HepG2 (cell line): ENCODE measurements around the gene ZNF491. TPM values are rescaled to one million over a fixed set of nuclear protein-coding genes. Genes with fewer than 3 reads are reported as not detected.
A peak's percentile ranks its signal among the peaks of the same experiment; 100 is the strongest.

Experiments
- ARHGAP35 ChIP-seq: sonication (generic); formaldehyde crosslinking; IDR thresholded peaks from 2 replicates; pipeline ENCODE4 v1.9.0; 2022; ENCODE audit warnings: mild to moderate bottlenecking, inconsistent platforms, moderate library complexity, missing genetic modification reagents, borderline replicate concordance
- CERS6 ChIP-seq: sonication (generic); formaldehyde crosslinking; IDR thresholded peaks from 2 replicates; pipeline ENCODE4 v1.5.0; 2020; ENCODE audit warnings: missing genetic modification reagents
- FOXC1 ChIP-seq: sonication (generic); formaldehyde crosslinking; IDR thresholded peaks from 2 replicates; pipeline ENCODE4 v1.8.0; 2022; ENCODE audit warnings: mild to moderate bottlenecking, missing genetic modification reagents, borderline replicate concordance
- GTF3A ChIP-seq: sonication (generic); formaldehyde crosslinking; conservative IDR thresholded peaks from 2 replicates; pipeline ENCODE4 v1.4.0; 2020; ENCODE audit warnings: mild to moderate bottlenecking, missing genetic modification reagents
- HHEX ChIP-seq: IDR thresholded peaks from 2 replicates; pipeline ENCODE4 v1.6.1; 2016; ENCODE audit warnings: control low read depth
- HNRNPUL1 ChIP-seq: fragments of 200-400 bp; formaldehyde crosslinking; IDR thresholded peaks from 2 replicates; pipeline ENCODE4 v1.6.1; 2017; ENCODE audit warnings: low read depth, mild to moderate bottlenecking, low read length, moderate library complexity
- MAFK ChIP-seq, 2 experiments: IDR thresholded peaks in 1 of 2; conservative IDR thresholded peaks in 1 of 2; 2 replicates each; pipeline ENCODE4 v1.6.1; 2011; ENCODE audit warnings: improper control_type of control experiment in 2 of 2, low read length in 2 of 2
- MEIS1 ChIP-seq: sonication (generic); formaldehyde crosslinking; IDR thresholded peaks from 2 replicates; pipeline ENCODE4 v1.9.0; 2021; ENCODE audit warnings: mild to moderate bottlenecking, missing genetic modification reagents, moderate library complexity, borderline replicate concordance
- NCOA1 ChIP-seq: sonication (generic); formaldehyde crosslinking; IDR thresholded peaks from 2 replicates; pipeline ENCODE4 v1.9.0; 2021; ENCODE audit warnings: missing genetic modification reagents
- NFE2 ChIP-seq: sonication (generic); formaldehyde crosslinking; IDR thresholded peaks from 2 replicates; pipeline ENCODE4 v1.4.0; 2020; ENCODE audit warnings: missing genetic modification reagents
- PHF8 ChIP-seq: sonication (generic); formaldehyde crosslinking; IDR thresholded peaks from 2 replicates; pipeline ENCODE4 v1.5.0; 2020; ENCODE audit warnings: missing genetic modification reagents
- SOX6 ChIP-seq, 2 experiments: fragments of 450-650 bp in 1 of 2; sonication (generic) in 1 of 2; formaldehyde crosslinking in 1 of 2; IDR thresholded peaks; 2 replicates each; pipeline versions ENCODE4 v1.4.0 to v1.6.1; 2017 to 2020; ENCODE audit warnings: antibody characterized with exemption in 1 of 2, mild to moderate bottlenecking in 1 of 2, missing genetic modification reagents in 1 of 2
- ZNF710 ChIP-seq: sonication (generic); formaldehyde crosslinking; IDR thresholded peaks from 2 replicates; pipeline ENCODE4 v1.5.0; 2020; ENCODE audit warnings: mild to moderate bottlenecking, missing genetic modification reagents, borderline replicate concordance
- ZNF839 ChIP-seq: sonication (generic); formaldehyde crosslinking; IDR thresholded peaks from 2 replicates; pipeline ENCODE4 v1.4.0; 2020; ENCODE audit warnings: missing genetic modification reagents, mild to moderate bottlenecking, borderline replicate concordance
- ZNF883 ChIP-seq: sonication (generic); formaldehyde crosslinking; IDR thresholded peaks from 2 replicates; pipeline ENCODE4 v1.5.1; 2020; ENCODE audit warnings: mild to moderate bottlenecking, missing genetic modification reagents; ENCODE audit errors: not compliant biosample characterization
- polyA plus RNA-seq, 8 experiments: library from polyadenylated mRNA; depleted of rRNA in 3 of 8; stranded (reverse) in 7 of 8; unstranded in 1 of 8; fragments of >200 nt; fragmentation: Illumina TruSeq in 4 of 8; extraction: Trizol in 4 of 8; gene quantifications; 2 replicates each; pipeline versions ENCODE4 v1.2.1 to v1.2.3, GENCODE V29; 2011 to 2016; ENCODE audit warnings: low read depth in 4 of 8, missing spikeins in 1 of 8, mixed read lengths in 1 of 8; ENCODE audit not compliant: insufficient read depth in 1 of 8
- total RNA-seq, 5 experiments: library from RNA; depleted of rRNA; stranded (reverse); fragments of >200 nt; fragmentation: Illumina TruSeq; extraction: Trizol; gene quantifications; 2 replicates each; pipeline ENCODE4 v1.2.3, GENCODE V29; 2016; ENCODE audit warnings: low read depth in 1 of 5
- TF ChIP-seq, protein P1 (sequence below): sonication (generic); formaldehyde crosslinking; IDR thresholded peaks from 2 replicates; pipeline ENCODE4 v1.8.1; 2023; ENCODE audit warnings: mild to moderate bottlenecking, inconsistent platforms, moderate library complexity, missing genetic modification reagents, borderline replicate concordance
- TF ChIP-seq, protein P2 (sequence below): sonication (generic); formaldehyde crosslinking; IDR thresholded peaks from 2 replicates; pipeline ENCODE4 v1.9.0; 2021; ENCODE audit warnings: mild to moderate bottlenecking, missing genetic modification reagents

The ZNF491 gene
- total and polyA plus RNA-seq, 2 of the 13 experiments (the other 11 are each of a cell fraction or from before 2014, with no cell fraction given) = 0.57 to 2.2 TPM

DNA sequence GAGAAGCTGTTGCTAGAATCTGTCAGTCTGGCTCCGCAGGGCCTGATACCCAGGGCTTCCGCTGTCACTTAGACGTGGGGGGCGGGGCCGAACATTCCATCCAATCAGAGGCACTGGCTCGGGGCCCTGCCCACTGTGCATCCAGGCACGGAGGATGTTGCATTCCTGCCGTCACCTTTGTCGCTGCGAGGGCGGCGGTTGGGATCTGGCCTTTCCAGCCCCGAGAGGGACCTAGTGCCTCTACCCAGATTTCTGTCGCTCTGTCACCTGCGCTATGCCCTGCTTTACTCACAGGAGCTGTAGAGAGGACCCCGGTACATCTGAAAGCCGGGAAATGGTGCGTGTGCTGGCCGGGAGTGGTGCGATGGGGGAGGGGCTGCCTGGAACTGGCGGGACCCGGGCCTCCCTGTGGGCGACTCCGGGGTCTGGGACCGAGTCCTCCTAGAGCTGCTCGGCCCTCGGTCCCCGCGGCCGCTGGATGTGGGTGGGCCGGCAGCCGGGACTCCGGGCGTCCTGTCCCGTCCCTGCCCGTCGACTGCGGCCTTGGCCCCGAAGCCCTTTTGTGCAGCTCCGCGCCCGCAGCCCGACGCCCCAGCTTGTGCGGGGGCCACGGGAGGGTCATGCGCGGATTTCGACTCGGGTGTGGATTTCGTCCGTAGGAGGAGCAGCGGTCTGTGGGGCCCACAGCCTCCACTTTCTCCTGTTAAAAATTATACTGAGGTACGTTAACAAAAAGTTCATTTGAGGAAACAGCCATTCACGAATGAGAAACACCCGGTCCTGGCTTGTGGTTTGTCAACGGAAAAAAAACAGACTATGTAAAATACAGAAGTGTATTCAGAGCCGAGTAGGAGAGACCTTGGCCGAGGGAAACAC lies 50.5 kb downstream of the ZNF491 start, which contains the start of gene ZNF439 (continued):
- TF ChIP-seq ARHGAP35 (CRISPR knock-in tag) (no peak), PHF8 (CRISPR knock-in tag) (peak; percentile 87), FOXC1 (CRISPR knock-in tag) (no peak), SOX6 (IDR thresholded peaks at IDR 0.05) (no peak), SOX6 (CRISPR knock-in tag; IDR thresholded peaks at IDR 0.05) (0 out of 2 replicates have a peak, but pooled peaks have one; percentile 25), NCOA1 (CRISPR knock-in tag) (no peak), ZNF710 (no peak), HNRNPUL1 (no peak), GTF3A (CRISPR knock-in tag) (no peak), MAFK (conservative IDR thresholded peaks at IDR 0.05 in 1 of 2, IDR thresholded peaks at IDR 0.05 in 1 of 2; ENCODE audit: low read length in 2 of 2) (no peak), ZNF883 (CRISPR knock-in tag) (peak; percentile 84), MEIS1 (no peak; the same call in none of the 2 replicates), ZNF839 (CRISPR knock-in tag) (no peak), HHEX (CRISPR knock-in tag) (no peak), CERS6 (CRISPR knock-in tag) (no peak), NFE2 (no peak)
- TF ChIP-seq, protein P1, sequence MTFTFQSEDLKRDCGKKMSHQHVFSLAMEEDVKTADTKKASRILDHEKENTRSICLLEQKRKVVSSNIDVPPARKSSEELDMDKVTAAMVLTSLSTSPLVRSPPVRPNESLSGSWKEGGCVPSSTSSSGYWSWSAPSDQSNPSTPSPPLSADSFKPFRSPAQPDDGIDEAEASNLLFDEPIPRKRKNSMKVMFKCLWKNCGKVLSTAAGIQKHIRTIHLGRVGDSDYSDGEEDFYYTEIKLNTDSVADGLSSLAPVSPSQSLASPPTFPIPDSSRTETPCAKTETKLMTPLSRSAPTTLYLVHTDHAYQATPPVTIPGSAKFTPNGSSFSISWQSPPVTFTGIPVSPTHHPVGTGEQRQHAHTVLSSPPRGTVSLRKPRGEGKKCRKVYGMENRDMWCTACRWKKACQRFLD = no peak
- TF ChIP-seq, protein P2, sequence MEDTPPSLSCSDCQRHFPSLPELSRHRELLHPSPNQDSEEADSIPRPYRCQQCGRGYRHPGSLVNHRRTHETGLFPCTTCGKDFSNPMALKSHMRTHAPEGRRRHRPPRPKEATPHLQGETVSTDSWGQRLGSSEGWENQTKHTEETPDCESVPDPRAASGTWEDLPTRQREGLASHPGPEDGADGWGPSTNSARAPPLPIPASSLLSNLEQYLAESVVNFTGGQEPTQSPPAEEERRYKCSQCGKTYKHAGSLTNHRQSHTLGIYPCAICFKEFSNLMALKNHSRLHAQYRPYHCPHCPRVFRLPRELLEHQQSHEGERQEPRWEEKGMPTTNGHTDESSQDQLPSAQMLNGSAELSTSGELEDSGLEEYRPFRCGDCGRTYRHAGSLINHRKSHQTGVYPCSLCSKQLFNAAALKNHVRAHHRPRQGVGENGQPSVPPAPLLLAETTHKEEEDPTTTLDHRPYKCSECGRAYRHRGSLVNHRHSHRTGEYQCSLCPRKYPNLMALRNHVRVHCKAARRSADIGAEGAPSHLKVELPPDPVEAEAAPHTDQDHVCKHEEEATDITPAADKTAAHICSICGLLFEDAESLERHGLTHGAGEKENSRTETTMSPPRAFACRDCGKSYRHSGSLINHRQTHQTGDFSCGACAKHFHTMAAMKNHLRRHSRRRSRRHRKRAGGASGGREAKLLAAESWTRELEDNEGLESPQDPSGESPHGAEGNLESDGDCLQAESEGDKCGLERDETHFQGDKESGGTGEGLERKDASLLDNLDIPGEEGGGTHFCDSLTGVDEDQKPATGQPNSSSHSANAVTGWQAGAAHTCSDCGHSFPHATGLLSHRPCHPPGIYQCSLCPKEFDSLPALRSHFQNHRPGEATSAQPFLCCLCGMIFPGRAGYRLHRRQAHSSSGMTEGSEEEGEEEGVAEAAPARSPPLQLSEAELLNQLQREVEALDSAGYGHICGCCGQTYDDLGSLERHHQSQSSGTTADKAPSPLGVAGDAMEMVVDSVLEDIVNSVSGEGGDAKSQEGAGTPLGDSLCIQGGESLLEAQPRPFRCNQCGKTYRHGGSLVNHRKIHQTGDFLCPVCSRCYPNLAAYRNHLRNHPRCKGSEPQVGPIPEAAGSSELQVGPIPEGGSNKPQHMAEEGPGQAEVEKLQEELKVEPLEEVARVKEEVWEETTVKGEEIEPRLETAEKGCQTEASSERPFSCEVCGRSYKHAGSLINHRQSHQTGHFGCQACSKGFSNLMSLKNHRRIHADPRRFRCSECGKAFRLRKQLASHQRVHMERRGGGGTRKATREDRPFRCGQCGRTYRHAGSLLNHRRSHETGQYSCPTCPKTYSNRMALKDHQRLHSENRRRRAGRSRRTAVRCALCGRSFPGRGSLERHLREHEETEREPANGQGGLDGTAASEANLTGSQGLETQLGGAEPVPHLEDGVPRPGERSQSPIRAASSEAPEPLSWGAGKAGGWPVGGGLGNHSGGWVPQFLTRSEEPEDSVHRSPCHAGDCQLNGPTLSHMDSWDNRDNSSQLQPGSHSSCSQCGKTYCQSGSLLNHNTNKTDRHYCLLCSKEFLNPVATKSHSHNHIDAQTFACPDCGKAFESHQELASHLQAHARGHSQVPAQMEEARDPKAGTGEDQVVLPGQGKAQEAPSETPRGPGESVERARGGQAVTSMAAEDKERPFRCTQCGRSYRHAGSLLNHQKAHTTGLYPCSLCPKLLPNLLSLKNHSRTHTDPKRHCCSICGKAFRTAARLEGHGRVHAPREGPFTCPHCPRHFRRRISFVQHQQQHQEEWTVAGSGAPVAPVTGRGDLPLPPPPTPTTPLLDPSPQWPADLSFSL (CRISPR knock-in tag) = peak; percentile 56; the same call in 1 of the 2 replicates
